ENCODE measurements around the gene INF2.
"Not testable (repeated sequence)": the region's sequence is repeated elsewhere in the genome, so short reads cannot be mapped to it uniquely, and the experiment has no call there.

The INF2 gene

DNA sequence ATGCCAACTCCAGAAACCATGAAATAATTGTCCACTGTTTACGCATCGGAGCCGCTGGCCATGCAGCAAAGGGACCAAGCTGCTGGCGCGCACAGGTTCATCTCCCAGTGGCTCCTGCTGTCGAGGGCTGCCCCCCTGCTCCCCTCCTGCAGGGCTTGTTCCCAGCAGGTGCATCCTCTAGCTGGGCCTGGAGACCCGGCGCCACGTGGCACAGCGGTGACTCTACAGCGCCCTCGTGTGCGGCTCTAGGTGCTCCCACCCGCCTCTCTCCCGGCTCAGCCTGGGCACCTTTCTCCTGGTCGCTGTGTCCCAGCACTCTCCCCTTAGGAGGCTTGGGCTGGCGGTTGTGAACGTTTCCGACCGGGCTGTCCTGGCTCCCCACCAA is 37.5 kb upstream of the INF2 start:
- DNase-seq (ENCODE audit: low read depth), result no peak
- TF ChIP-seq, protein P1, sequence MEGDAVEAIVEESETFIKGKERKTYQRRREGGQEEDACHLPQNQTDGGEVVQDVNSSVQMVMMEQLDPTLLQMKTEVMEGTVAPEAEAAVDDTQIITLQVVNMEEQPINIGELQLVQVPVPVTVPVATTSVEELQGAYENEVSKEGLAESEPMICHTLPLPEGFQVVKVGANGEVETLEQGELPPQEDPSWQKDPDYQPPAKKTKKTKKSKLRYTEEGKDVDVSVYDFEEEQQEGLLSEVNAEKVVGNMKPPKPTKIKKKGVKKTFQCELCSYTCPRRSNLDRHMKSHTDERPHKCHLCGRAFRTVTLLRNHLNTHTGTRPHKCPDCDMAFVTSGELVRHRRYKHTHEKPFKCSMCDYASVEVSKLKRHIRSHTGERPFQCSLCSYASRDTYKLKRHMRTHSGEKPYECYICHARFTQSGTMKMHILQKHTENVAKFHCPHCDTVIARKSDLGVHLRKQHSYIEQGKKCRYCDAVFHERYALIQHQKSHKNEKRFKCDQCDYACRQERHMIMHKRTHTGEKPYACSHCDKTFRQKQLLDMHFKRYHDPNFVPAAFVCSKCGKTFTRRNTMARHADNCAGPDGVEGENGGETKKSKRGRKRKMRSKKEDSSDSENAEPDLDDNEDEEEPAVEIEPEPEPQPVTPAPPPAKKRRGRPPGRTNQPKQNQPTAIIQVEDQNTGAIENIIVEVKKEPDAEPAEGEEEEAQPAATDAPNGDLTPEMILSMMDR (IDR thresholded peaks at IDR 0.05; ENCODE audit: control insufficient read depth, insufficient read depth, low read depth, low read length, missing control alignments), result no peak
- H3K4me3 ChIP-seq (ENCODE audit: control insufficient read depth, low read depth, low read length), result no peak overlapping the region

DNA sequence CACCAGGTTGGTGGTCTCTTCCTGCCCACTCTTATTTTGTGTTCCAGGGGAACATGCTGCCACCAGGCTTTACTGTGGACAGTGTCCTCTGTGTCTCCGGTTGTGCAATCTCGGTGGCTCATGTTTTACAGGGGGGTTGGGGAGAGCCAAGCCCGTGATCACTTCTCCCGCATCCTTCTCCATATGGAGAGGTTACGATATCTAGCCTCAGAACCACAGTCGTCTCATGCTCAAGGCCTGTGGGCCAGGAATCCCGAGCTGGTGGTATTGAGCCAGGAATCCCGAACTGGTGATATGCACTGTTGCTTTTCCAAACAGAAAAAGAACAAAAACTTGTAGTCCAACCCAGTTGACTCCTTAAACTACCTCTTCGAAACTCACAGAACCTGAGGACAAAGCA is 37.0 kb upstream of the INF2 start:
- TF ChIP-seq, protein P1 (IDR thresholded peaks at IDR 0.05; ENCODE audit: control insufficient read depth, insufficient read depth, low read depth, low read length, missing control alignments), result no peak
- no peak for DNase-seq (ENCODE audit: low read depth)
- no peak overlapping the region for H3K4me3 ChIP-seq (ENCODE audit: control insufficient read depth, low read depth, low read length)

GRCh38 chr14:104653130-104653920 is 36.1 kb upstream of the INF2 start:
- DNase-seq (ENCODE audit: low read depth); H3K4me3 ChIP-seq (ENCODE audit: control insufficient read depth, low read depth, low read length): not testable (repeated sequence)

DNA sequence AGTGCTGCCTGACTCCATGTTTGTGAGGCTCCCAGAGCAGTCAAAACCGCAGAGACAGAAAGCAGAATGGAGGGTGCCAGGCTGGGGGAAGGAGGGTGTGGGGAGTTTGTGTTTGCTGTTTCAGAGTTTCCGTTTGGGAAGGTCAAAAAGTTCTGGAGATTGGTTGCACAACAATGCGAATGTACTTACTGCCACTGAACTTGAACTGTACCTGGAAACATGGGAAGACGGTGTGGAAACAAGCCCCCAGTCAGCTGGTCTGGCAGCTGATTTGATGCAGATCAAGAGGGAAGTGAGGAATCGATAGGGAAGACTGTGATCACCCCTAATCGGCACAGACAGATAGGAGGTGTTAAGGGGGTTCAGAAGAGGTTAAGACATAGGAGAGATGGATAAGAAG is 35.3 kb upstream of the INF2 start:
- no peak for DNase-seq (ENCODE audit: low read depth)
- H3K4me3 ChIP-seq (ENCODE audit: control insufficient read depth, low read depth, low read length), result no peak overlapping the region
- TF ChIP-seq, protein P1 (IDR thresholded peaks at IDR 0.05; ENCODE audit: control insufficient read depth, insufficient read depth, low read depth, low read length, missing control alignments), result no peak

- H3K4me3 ChIP-seq (ENCODE audit: control insufficient read depth, low read depth, low read length), result no peak overlapping the region
- TF ChIP-seq, protein P1 (IDR thresholded peaks at IDR 0.05; ENCODE audit: control insufficient read depth, insufficient read depth, low read depth, low read length, missing control alignments), result no peak
- no peak for DNase-seq (ENCODE audit: low read depth)
Observed at GRCh38 chr14:104655128-104655848, 34.1 kb upstream of the INF2 start.

DNA sequence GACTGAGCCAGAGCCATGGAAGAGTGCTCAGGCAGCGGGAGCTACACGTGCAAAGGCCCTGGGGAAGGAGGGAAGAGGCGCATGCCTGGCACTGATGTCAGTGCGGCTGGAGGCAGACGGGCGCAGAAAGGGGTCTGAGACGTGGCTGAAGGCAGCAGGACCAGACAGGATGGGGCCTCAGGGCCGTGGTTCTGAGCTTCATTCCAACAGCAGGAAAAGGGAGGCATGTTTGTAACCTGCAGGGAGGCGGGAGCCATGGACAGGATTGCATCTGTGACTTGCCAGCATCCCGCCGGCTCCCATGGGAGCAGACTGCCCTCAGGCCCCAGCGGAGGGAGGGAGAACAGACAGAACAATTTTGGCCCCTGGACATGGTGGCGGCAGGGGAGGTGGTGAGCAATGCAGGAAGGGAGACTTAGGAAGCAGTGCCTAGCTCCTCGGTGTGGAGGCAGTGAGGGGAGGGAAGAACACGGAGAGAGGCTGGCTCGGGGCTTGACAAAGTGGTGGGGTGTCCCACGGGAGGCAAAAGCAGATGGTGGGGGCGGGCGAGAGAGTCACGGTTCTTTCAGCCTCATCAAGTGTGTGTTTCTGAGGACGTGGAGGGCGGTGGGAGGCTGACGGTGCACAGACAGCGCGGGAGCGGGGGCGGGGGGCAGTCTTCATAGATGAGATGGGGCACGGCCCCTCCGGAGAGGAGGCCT is 33.3 kb upstream of the INF2 start:
- H3K4me3 ChIP-seq (ENCODE audit: control insufficient read depth, low read depth, low read length), result no peak overlapping the region
- TF ChIP-seq, protein P1 (IDR thresholded peaks at IDR 0.05; ENCODE audit: control insufficient read depth, insufficient read depth, low read depth, low read length, missing control alignments), result no peak
- no peak for DNase-seq (ENCODE audit: low read depth)

- no peak for DNase-seq (ENCODE audit: low read depth)
- TF ChIP-seq, protein P1 (IDR thresholded peaks at IDR 0.05; ENCODE audit: control insufficient read depth, insufficient read depth, low read depth, low read length, missing control alignments), result no peak
- no peak overlapping the region for H3K4me3 ChIP-seq (ENCODE audit: control insufficient read depth, low read depth, low read length)
Observed at GRCh38 chr14:104657101-104657524, 32.3 kb upstream of the INF2 start.

Data from AG09309 (cell line).